Fibroblast of pulmonary artery (primary cell): Measurements from ENCODE around the gene MTX3.

Experiments
- DNase-seq: peaks from one replicate; pipeline ENCODE4 v3.0.0-alpha.2; 2010; ENCODE audit warnings: low read depth
- H3K4me3 ChIP-seq: replicated peaks from 2 replicates; pipeline ENCODE4 v1.5.1; 2011; ENCODE audit warnings: low read depth, mild to moderate bottlenecking, control low read depth, low read length, moderate library complexity
- TF ChIP-seq, protein P1 (sequence below): IDR thresholded peaks from 2 replicates; pipeline ENCODE4 v1.5.1; 2011; ENCODE audit warnings: mild to moderate bottlenecking, control low read depth, low read length, inconsistent platforms; ENCODE audit errors: missing control alignments

MTX3 gene

DNA sequence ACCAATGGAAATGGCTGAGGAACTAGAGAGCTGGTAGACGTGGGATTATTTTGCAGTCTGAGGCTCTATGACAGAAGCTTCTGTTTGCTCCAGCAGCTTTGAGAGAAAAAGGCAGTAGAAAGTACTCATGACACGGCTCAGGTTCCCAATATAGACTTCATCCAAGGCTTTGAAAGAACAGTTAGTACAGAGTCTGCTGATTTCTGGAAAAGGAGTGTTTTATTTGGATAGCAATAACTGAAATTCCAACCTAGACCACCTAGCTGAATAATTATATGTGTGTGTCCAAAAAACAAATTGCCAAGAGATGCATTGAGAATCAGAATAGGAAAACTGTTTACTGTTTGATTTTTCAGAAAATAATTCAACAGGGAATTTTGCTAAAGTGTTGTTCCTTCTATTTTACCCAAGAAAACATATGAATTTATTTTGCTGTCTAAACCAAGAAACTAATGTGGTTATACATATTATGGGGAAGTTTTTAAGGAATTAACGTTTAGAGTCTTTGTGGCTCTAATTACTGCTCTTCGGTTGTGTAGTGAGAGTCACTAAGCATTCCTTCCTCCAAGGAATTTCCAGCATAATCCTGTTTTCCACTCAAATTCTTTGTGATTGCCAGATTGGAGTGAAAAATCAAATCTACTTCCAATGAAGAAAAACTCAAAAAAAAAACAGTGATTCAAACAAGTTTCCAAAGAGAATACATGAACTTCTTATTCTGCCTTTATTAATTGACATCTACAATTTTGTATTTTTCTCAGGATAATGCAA is 18.1 kb upstream of the MTX3 start:
- TF ChIP-seq, protein P1, sequence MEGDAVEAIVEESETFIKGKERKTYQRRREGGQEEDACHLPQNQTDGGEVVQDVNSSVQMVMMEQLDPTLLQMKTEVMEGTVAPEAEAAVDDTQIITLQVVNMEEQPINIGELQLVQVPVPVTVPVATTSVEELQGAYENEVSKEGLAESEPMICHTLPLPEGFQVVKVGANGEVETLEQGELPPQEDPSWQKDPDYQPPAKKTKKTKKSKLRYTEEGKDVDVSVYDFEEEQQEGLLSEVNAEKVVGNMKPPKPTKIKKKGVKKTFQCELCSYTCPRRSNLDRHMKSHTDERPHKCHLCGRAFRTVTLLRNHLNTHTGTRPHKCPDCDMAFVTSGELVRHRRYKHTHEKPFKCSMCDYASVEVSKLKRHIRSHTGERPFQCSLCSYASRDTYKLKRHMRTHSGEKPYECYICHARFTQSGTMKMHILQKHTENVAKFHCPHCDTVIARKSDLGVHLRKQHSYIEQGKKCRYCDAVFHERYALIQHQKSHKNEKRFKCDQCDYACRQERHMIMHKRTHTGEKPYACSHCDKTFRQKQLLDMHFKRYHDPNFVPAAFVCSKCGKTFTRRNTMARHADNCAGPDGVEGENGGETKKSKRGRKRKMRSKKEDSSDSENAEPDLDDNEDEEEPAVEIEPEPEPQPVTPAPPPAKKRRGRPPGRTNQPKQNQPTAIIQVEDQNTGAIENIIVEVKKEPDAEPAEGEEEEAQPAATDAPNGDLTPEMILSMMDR = no peak
- no peak for DNase-seq
- no peak overlapping the region for H3K4me3 ChIP-seq

DNA sequence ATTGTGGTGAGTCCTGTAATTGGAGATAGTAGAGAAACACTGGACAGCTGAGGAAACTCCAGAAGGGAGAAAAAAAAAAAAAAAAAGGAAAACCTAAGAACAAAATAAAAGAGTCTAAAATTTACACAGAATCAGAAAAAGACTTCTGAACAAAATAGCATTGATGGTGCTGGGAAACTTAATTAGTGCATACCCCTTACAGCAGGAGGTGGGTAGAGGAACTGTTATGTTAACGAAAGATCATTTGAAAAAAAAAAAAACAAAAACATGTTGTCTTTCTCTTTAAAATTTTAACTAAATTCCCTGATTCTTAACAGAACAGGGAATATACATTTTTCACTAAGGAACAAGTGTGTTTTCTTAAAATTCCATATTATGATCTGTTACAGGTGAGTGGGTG is 11.6 kb upstream of the MTX3 start:
- TF ChIP-seq, protein P1 = no peak
- no peak overlapping the region for H3K4me3 ChIP-seq
- no peak for DNase-seq

DNA sequence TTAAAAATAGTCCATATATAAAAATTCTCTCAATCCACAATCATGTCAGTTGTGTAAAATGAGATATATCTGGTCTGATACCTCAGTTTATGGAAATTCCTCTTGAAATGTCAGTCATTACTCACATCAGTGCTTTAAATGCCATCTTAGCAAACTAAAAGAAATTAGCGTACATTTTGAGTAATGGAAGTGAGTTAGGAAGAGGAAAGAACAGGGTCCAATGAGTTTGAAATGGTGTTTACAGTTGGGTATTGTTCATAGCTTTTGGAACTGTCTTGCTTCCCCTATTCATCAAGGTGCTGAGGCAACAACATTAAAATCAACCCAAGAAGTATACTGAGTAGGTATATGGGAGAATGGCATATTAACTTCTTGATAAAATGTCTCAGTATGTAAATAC is 8.7 kb upstream of the MTX3 start:
- H3K4me3 ChIP-seq = no peak overlapping the region
- DNase-seq = no peak
- TF ChIP-seq, protein P1 = no peak

DNA sequence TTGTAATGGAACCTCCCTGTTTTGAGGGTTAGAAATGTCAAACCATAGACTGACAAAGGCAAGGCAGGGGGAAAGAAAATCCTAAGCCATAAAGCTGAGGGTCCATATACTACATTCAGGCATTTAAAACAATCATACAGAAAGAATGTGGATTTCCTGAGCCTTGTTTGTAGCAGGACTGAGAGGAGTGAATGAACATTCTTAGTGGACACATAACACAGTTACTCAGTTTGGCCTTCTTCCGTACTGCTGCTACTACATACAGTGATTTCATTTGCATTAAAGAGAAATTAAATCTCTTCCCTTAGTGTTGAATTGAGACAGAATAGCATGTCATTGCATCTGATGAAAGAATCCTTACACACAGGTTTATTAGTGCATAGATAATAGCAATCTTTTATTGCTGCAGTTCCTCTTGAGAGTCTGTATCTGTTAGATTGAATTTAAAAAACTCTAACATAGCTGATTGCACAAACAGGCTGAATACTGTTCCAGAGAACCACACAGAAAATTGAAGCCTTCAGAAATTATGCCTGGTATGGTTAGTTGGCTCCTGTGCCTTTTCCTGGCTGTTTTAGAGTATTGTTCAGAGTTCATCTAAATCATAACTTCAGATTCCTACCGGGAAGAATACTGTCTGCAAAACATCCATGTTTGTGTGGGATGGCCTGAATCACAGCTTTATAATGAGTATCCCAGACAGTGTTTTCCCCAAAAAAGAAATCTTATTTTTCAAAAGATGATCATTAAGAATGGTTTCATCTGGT is 2.0 kb upstream of the MTX3 start:
- DNase-seq = no peak
- H3K4me3 ChIP-seq = no peak overlapping the region
- TF ChIP-seq, protein P1 = no peak

DNA sequence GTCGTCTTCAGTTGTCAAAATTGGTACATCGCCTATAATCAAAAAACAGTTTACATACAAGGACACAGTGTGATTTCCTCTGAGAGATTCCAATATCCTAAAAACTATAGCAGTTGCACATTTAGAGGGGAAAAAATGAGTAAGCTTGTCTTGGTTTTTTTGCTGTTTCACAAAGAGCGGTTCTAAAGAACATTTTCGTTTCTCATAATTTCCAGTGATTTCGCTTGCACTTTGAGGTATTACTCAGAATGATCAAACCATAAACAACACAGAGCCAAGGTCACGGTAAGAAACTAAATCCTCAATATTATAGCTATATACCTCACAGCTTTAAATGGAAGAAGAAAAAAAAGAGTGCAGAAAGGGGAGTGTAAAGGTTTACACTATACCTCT is 861 bp downstream of the MTX3 start:
- DNase-seq = no peak
- TF ChIP-seq, protein P1 = no peak
- H3K4me3 ChIP-seq = peak overlapping the region; percentile 91

DNA sequence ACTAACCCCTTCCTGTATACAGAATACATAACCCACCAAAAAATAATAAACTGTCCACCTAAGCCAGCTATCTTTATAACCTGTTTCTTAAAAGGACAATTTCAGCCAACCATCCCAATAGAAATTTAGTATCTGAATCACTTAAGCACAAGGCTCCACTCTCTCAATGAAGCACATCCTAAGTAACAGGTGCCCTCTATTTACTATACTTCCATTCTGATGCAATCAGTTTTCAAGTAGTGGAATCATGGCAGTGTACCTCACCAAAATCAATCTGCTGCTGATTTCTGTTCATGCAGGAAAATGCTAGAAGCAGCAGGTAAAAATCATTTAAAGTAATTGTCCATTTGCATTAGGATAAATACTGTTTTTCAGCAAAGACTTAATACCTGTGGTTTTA is 4.8 kb downstream of the MTX3 start:
- no peak for DNase-seq
- TF ChIP-seq, protein P1 = no peak
- no peak overlapping the region for H3K4me3 ChIP-seq
